GM12891 (cell line): ENCODE results near the gene EEFSEC.

Experiments used
- PAX5 ChIP-seq: IDR thresholded peaks from 2 replicates; pipeline ENCODE4 v1.6.1; 2011; ENCODE audit warnings: low read length, moderate library complexity, mild to moderate bottlenecking; ENCODE audit not compliant: insufficient read depth, severe bottlenecking
- POLR2A ChIP-seq: IDR thresholded peaks from 2 replicates; pipeline ENCODE4 v1.6.1; 2011; ENCODE audit warnings: low read depth, low read length, control low read depth
- POLR2AphosphoS5 ChIP-seq: IDR thresholded peaks from 2 replicates; pipeline ENCODE4 v1.6.1; 2011; ENCODE audit warnings: low read depth, low read length, control low read depth
- POU2F2 ChIP-seq: IDR thresholded peaks from 2 replicates; pipeline ENCODE4 v1.6.1; 2011; ENCODE audit warnings: low read depth, mild to moderate bottlenecking, control low read depth, low read length, moderate library complexity
- SPI1 ChIP-seq: IDR thresholded peaks from 2 replicates; pipeline ENCODE4 v1.6.1; 2011; ENCODE audit warnings: low read depth, low read length, control low read depth
- TAF1 ChIP-seq: IDR thresholded peaks from 2 replicates; pipeline ENCODE4 v1.6.1; 2011; ENCODE audit warnings: low read depth, low read length, control low read depth

GRCh38 chr3:128413413-128414205 lies 260.3 kb downstream of the EEFSEC start:
- no peak for TF ChIP-seq POLR2A
- TF ChIP-seq POLR2AphosphoS5: no peak
- no peak for TF ChIP-seq TAF1
- no peak for TF ChIP-seq POU2F2
- TF ChIP-seq SPI1: no peak
- TF ChIP-seq PAX5: no peak
